Measurements from ENCODE around the gene MICAL3.

DNA sequence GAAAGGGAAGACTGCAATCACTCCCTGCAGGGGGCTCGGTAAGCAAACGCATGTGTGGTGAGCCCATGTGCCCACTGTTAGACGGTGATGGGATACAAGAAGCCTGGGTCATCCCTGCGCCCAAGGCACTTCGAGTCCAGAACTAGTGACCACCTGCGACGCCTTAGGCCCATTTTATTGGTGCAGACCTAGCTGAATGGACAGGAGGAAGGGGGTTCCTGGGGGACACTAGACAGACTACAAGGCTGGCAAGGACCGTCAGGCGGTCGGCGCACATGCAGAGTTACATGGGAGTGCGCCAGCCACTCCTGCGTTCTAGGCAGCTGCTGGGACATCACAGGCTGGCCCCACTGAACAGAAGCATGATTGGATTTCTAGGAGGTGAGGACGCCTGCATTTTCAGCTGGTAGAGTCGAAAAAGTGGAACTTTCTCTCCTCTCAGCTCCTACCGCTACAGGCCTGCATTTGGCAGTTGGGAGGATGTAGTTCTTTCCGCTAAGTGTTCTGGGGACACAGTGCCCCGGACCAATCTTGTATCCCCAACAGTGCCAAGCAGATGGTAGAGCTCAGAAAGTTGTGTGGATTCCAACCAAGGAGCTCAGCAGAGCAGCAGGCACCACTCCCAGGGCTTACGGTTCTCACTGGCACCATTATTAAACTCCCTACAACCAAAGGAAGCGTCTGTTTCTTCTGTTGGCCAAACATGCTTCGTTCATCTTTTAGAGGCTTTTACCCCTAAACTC lies 285.8 kb downstream of the MICAL3 start:
- TF ChIP-seq, protein P1, sequence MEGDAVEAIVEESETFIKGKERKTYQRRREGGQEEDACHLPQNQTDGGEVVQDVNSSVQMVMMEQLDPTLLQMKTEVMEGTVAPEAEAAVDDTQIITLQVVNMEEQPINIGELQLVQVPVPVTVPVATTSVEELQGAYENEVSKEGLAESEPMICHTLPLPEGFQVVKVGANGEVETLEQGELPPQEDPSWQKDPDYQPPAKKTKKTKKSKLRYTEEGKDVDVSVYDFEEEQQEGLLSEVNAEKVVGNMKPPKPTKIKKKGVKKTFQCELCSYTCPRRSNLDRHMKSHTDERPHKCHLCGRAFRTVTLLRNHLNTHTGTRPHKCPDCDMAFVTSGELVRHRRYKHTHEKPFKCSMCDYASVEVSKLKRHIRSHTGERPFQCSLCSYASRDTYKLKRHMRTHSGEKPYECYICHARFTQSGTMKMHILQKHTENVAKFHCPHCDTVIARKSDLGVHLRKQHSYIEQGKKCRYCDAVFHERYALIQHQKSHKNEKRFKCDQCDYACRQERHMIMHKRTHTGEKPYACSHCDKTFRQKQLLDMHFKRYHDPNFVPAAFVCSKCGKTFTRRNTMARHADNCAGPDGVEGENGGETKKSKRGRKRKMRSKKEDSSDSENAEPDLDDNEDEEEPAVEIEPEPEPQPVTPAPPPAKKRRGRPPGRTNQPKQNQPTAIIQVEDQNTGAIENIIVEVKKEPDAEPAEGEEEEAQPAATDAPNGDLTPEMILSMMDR (IDR thresholded peaks at IDR 0.05), result no peak
- no peak for TF ChIP-seq POLR2A (IDR thresholded peaks at IDR 0.05)
